ENCODE results near the gene NPAS3.

DNA sequence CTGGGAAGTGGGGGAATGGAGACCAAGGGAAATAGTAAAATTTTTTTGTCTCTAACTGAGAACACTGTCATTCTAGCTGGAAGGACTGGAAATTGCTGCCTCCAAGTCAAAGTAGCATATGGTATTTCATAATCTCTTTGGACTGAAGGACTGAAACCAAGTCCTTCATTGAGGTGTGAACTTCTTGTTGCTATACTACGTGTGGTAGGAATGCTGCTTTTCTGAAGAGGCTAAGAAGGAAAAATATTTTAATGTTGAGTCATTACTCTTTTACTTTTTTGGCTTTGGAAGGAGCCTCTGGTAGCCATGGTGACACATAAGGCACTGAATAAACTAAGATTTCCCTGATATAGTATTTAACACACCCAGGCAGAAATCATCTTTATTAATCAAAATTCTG, 465.4 kb downstream of the NPAS3 start:
- TF ChIP-seq, protein P1, sequence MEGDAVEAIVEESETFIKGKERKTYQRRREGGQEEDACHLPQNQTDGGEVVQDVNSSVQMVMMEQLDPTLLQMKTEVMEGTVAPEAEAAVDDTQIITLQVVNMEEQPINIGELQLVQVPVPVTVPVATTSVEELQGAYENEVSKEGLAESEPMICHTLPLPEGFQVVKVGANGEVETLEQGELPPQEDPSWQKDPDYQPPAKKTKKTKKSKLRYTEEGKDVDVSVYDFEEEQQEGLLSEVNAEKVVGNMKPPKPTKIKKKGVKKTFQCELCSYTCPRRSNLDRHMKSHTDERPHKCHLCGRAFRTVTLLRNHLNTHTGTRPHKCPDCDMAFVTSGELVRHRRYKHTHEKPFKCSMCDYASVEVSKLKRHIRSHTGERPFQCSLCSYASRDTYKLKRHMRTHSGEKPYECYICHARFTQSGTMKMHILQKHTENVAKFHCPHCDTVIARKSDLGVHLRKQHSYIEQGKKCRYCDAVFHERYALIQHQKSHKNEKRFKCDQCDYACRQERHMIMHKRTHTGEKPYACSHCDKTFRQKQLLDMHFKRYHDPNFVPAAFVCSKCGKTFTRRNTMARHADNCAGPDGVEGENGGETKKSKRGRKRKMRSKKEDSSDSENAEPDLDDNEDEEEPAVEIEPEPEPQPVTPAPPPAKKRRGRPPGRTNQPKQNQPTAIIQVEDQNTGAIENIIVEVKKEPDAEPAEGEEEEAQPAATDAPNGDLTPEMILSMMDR (IDR thresholded peaks at IDR 0.05), result no peak
- TF ChIP-seq, protein P2, sequence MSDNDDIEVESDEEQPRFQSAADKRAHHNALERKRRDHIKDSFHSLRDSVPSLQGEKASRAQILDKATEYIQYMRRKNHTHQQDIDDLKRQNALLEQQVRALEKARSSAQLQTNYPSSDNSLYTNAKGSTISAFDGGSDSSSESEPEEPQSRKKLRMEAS (IDR thresholded peaks at IDR 0.05), result no peak
- TF ChIP-seq RAD21 (conservative IDR thresholded peaks at IDR 0.05 in 1 of 2, IDR thresholded peaks at IDR 0.05 in 1 of 2) (no peak), POLR2AphosphoS2 (conservative IDR thresholded peaks at IDR 0.05; ENCODE audit: low read length) (no peak), BHLHE40 (IDR thresholded peaks at IDR 0.05; ENCODE audit: low read depth, low read length) (no peak), EP300 (IDR thresholded peaks at IDR 0.05) (no peak), KDM5A (IDR thresholded peaks at IDR 0.05) (no peak), KDM1A (IDR thresholded peaks at IDR 0.05; ENCODE audit: low read depth) (no peak)
- TF ChIP-seq, protein P3, sequence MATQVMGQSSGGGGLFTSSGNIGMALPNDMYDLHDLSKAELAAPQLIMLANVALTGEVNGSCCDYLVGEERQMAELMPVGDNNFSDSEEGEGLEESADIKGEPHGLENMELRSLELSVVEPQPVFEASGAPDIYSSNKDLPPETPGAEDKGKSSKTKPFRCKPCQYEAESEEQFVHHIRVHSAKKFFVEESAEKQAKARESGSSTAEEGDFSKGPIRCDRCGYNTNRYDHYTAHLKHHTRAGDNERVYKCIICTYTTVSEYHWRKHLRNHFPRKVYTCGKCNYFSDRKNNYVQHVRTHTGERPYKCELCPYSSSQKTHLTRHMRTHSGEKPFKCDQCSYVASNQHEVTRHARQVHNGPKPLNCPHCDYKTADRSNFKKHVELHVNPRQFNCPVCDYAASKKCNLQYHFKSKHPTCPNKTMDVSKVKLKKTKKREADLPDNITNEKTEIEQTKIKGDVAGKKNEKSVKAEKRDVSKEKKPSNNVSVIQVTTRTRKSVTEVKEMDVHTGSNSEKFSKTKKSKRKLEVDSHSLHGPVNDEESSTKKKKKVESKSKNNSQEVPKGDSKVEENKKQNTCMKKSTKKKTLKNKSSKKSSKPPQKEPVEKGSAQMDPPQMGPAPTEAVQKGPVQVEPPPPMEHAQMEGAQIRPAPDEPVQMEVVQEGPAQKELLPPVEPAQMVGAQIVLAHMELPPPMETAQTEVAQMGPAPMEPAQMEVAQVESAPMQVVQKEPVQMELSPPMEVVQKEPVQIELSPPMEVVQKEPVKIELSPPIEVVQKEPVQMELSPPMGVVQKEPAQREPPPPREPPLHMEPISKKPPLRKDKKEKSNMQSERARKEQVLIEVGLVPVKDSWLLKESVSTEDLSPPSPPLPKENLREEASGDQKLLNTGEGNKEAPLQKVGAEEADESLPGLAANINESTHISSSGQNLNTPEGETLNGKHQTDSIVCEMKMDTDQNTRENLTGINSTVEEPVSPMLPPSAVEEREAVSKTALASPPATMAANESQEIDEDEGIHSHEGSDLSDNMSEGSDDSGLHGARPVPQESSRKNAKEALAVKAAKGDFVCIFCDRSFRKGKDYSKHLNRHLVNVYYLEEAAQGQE (IDR thresholded peaks at IDR 0.05), result no peak
- TF ChIP-seq, protein P4, sequence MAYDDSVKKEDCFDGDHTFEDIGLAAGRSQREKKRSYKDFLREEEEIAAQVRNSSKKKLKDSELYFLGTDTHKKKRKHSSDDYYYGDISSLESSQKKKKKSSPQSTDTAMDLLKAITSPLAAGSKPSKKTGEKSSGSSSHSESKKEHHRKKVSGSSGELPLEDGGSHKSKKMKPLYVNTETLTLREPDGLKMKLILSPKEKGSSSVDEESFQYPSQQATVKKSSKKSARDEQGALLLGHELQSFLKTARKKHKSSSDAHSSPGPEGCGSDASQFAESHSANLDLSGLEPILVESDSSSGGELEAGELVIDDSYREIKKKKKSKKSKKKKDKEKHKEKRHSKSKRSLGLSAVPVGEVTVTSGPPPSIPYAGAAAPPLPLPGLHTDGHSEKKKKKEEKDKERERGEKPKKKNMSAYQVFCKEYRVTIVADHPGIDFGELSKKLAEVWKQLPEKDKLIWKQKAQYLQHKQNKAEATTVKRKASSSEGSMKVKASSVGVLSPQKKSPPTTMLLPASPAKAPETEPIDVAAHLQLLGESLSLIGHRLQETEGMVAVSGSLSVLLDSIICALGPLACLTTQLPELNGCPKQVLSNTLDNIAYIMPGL (CRISPR knock-in tag; IDR thresholded peaks at IDR 0.05; ENCODE audit: borderline replicate concordance), result no peak

Data from A549 (cell line).